Fibroblast of lung (primary cell): ENCODE results near the gene PPP1R10.

ENCODE experiments used
- CTCF ChIP-seq, 2 donors: IDR thresholded peaks in 1 of 2; conservative IDR thresholded peaks in 1 of 2; 1 replicate in 1 of 2; 2 replicates in 1 of 2; pipeline ENCODE4 v1.5.1; 2011 to 2012; ENCODE audit warnings: low read length in 2 of 2, control low read depth in 1 of 2, inconsistent platforms in 1 of 2, low read depth in 1 of 2, mild to moderate bottlenecking in 1 of 2
- EZH2 ChIP-seq: IDR thresholded peaks from 2 replicates; pipeline ENCODE4 v1.5.1; 2012; ENCODE audit warnings: low read length, control low read depth, mild to moderate bottlenecking; ENCODE audit errors: missing control alignments

- no peak for TF ChIP-seq CTCF (conservative IDR thresholded peaks at IDR 0.05 in 1 of 2, IDR thresholded peaks at IDR 0.05 in 1 of 2; ENCODE audit: low read depth in 1 of 2, low read length in 2 of 2)
- no peak for TF ChIP-seq EZH2
Observed at GRCh38 chr6:30644769-30645168, 27.7 kb upstream of the PPP1R10 start.
